PC-3 (cell line): ENCODE results near the gene TEX19. TPM values are rescaled to one million over a fixed set of nuclear protein-coding genes. Genes with fewer than 3 reads are reported as not detected.

ENCODE experiments used
- ATAC-seq: fragments of 200-7000 bp; cut with Tn5 transposase; 2 replicates; pipeline ENCODE4 v1.9.1; 2020; ENCODE audit warnings: mild to moderate bottlenecking, moderate library complexity
- BruUV-seq: library from RNA; stranded (reverse); fragments of 400-500 nt; replicated peaks from 2 replicates; lab custom pipeline; 2021; lab: Mats Ljungman, UMichigan
- CTCF ChIA-PET: fragments of 300-600 bp; sonication (Branson Sonifier 250); formaldehyde crosslinking; loops from one replicate; lab custom pipeline; 2022; ENCODE audit warnings: antibody characterized with exemption; lab: Charles Lee
- POLR2A ChIA-PET: fragments of 300-600 bp; sonication (Branson Sonifier 250); formaldehyde crosslinking; loops from one replicate; lab custom pipeline; 2022; ENCODE audit warnings: antibody characterized with exemption; ENCODE audit not compliant: unreplicated experiment; lab: Charles Lee
- DNase-seq: peaks from one replicate; pipeline ENCODE4 v3.0.0-alpha.2; 2015
- H2AFZ ChIP-seq: fragments of 300-600 bp; sonication (generic); 2 replicates; pipeline ENCODE4 v1.6.0; 2016; ENCODE audit warnings: antibody characterized with exemption, low read length
- H3F3A ChIP-seq: fragments of 300-600 bp; sonication (generic); one replicate; pipeline ENCODE4 v1.6.0; 2017; ENCODE audit warnings: antibody characterized with exemption, low read length, control low read depth, mild to moderate bottlenecking; ENCODE audit not compliant: unreplicated experiment
- H3K27ac ChIP-seq: fragments of 300-600 bp; sonication (generic); 2 replicates; pipeline ENCODE4 v1.5.1; 2016; ENCODE audit warnings: mild to moderate bottlenecking, low read length
- H3K27me3 ChIP-seq: fragments of 300-600 bp; sonication (generic); 2 replicates; pipeline ENCODE4 v1.6.1; 2016; ENCODE audit warnings: low read length, mixed read lengths
- H3K36me3 ChIP-seq: fragments of 300-600 bp; sonication (generic); 2 replicates; pipeline ENCODE4 v1.6.1; 2016; ENCODE audit warnings: low read depth, mixed run types, low read length, mixed read lengths
- H3K4me1 ChIP-seq: fragments of 300-600 bp; sonication (generic); 2 replicates; pipeline ENCODE4 v1.5.1; 2016; ENCODE audit warnings: low read length; ENCODE audit not compliant: insufficient read depth
- H3K4me2 ChIP-seq: fragments of 300-600 bp; sonication (generic); 2 replicates; pipeline ENCODE4 v1.6.0; 2016; ENCODE audit warnings: low read length
- H3K4me3 ChIP-seq: fragments of 300-600 bp; sonication (generic); 2 replicates; pipeline ENCODE4 v1.5.1; 2016; ENCODE audit warnings: mild to moderate bottlenecking, low read length, mixed read lengths
- H3K79me2 ChIP-seq: fragments of 300-600 bp; sonication (generic); 2 replicates; pipeline ENCODE4 v1.6.1; 2017; ENCODE audit warnings: low read length, mixed read lengths
- H3K9ac ChIP-seq: fragments of 300-600 bp; sonication (generic); 2 replicates; pipeline ENCODE4 v1.6.0; 2016; ENCODE audit warnings: mild to moderate bottlenecking, low read length
- H3K9me2 ChIP-seq: fragments of 300-600 bp; sonication (generic); replicated peaks from 2 replicates; pipeline ENCODE4 v1.6.1; 2016; ENCODE audit warnings: mixed run types, low read length, mixed read lengths
- H3K9me3 ChIP-seq: fragments of 300-600 bp; sonication (generic); 2 replicates; pipeline ENCODE4 v1.6.1; 2016; ENCODE audit warnings: low read length, mixed read lengths
- H4K20me1 ChIP-seq: fragments of 300-600 bp; sonication (generic); 2 replicates; pipeline ENCODE4 v1.6.1; 2016; ENCODE audit warnings: low read length, mixed read lengths
- EZH2 ChIP-seq: fragments of 300-600 bp; sonication (generic); IDR thresholded peaks from one replicate; pipeline ENCODE4 v1.6.1; 2017; ENCODE audit warnings: antibody characterized with exemption, mild to moderate bottlenecking, low read length; ENCODE audit not compliant: unreplicated experiment
- EZH2phosphoT487 ChIP-seq: fragments of 300-600 bp; sonication (generic); IDR thresholded peaks from 2 replicates; pipeline ENCODE4 v1.6.1; 2018; ENCODE audit warnings: mild to moderate bottlenecking, antibody characterized with exemption, low read length, borderline replicate concordance
- intact Hi-C: fragments of 100-400 bp; cut with micrococcal nuclease; formaldehyde crosslinking; loops from 2 replicates; pipeline ENCODE4 v1.9.0; 2023
- total RNA-seq: library from RNA; depleted of rRNA; stranded (reverse); fragments of >200 nt; gene quantifications from 2 replicates; pipeline ENCODE4 v1.2.3, GENCODE V29; 2014
- TF ChIP-seq, protein P1 (sequence below): fragments of 300-600 bp; sonication (generic); conservative IDR thresholded peaks from 2 replicates; pipeline ENCODE4 v1.5.1; 2017; ENCODE audit warnings: antibody characterized with exemption, low read depth, mild to moderate bottlenecking, low read length

Gene TEX19
- total RNA-seq, 1 experiment from 2014 or later: 1.2 TPM

DNA sequence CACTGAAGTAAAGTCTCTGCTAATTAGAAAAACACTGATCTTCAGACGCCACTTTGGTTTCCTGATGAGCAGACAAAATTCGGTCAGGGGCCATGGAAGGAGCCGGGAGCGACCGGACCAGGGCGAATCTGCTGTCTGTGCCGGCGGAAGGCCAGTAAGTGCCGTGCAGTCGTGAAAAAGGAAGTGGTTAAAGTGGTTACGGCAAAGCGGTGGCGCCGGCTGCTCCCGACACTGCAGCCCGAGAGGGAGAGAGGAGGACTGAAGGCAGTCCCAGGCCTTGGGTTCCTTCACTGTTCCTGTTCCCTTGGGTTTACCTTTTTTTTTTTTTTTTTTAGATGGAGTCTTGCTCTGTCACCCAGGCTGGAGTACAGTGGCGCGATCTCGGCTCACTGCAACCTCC is 41.8 kb downstream of the TEX19 start:
- Histone ChIP-seq H3K79me2 (no peaks in the 10 kb centered on the region), H3K9me2 (no peaks in the 10 kb centered on the region), H4K20me1 (no peaks in the 10 kb centered on the region), H3F3A (no peaks in the 10 kb centered on the region), H3K36me3 (peaks cover 2% of the 10 kb centered on the region), H3K27ac (no peak overlapping the region), H3K4me3 (no peak overlapping the region), H2AFZ (no peak overlapping the region), H3K9ac (no peak overlapping the region), H3K9me3 (no peaks in the 10 kb centered on the region), H3K27me3 (no peaks in the 10 kb centered on the region), H3K4me2 (no peak overlapping the region), H3K4me1 (no peaks in the 10 kb centered on the region)
- CTCF ChIA-PET: no interaction called here
- intact Hi-C loops: no loop called here
- TF ChIP-seq EZH2: no peak
- TF ChIP-seq, protein P1, sequence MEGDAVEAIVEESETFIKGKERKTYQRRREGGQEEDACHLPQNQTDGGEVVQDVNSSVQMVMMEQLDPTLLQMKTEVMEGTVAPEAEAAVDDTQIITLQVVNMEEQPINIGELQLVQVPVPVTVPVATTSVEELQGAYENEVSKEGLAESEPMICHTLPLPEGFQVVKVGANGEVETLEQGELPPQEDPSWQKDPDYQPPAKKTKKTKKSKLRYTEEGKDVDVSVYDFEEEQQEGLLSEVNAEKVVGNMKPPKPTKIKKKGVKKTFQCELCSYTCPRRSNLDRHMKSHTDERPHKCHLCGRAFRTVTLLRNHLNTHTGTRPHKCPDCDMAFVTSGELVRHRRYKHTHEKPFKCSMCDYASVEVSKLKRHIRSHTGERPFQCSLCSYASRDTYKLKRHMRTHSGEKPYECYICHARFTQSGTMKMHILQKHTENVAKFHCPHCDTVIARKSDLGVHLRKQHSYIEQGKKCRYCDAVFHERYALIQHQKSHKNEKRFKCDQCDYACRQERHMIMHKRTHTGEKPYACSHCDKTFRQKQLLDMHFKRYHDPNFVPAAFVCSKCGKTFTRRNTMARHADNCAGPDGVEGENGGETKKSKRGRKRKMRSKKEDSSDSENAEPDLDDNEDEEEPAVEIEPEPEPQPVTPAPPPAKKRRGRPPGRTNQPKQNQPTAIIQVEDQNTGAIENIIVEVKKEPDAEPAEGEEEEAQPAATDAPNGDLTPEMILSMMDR: no peak
- no peak for TF ChIP-seq EZH2phosphoT487
- BruUV-seq: no TSS peak
- POLR2A ChIA-PET: no interaction called here
- ATAC-seq: no peak
- DNase-seq: no peak

DNA sequence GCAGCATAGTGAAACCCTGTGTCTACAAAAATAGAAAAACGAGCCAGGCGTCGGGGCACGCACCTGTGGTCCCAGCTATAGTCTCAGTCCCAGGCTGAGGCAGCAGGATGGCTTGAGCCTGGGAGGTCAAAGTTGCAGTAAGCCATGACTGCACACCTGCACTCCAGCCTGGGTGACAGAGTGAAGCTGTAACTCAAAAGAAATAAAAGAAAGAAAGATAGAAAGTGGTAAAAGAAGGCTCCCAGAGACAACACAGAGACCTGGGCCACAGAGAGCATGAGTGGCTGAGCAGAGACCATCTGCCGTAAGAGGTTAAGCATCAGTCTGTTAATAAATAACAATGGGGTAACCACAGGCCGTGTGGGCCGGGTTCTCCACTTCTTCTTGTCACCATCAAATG is 43.8 kb downstream of the TEX19 start:
- no peaks in the 10 kb centered on the region for H3K79me2 ChIP-seq
- ATAC-seq (no peak), DNase-seq (no peak)
- no peak overlapping the region for H2AFZ ChIP-seq
- H3K4me2 ChIP-seq: no peak overlapping the region
- no TSS peak for BruUV-seq
- no peak for TF ChIP-seq EZH2
- TF ChIP-seq, protein P1: no peak
- TF ChIP-seq EZH2phosphoT487: no peak
- no peaks in the 10 kb centered on the region for H3K9me2 ChIP-seq
- H3K27ac ChIP-seq: no peak overlapping the region
- H3K36me3 ChIP-seq: peaks cover 2% of the 10 kb centered on the region
- ChIA-PET POLR2A (no interaction called here), CTCF (no interaction called here)
- no peak overlapping the region for H3K4me3 ChIP-seq
- H3K27me3 ChIP-seq: no peaks in the 10 kb centered on the region
- intact Hi-C loops: no loop called here
- no peaks in the 10 kb centered on the region for H3K4me1 ChIP-seq
- no peaks in the 10 kb centered on the region for H3K9me3 ChIP-seq
- H3K9ac ChIP-seq: no peak overlapping the region
- H4K20me1 ChIP-seq: no peaks in the 10 kb centered on the region
- H3F3A ChIP-seq: no peaks in the 10 kb centered on the region

DNA sequence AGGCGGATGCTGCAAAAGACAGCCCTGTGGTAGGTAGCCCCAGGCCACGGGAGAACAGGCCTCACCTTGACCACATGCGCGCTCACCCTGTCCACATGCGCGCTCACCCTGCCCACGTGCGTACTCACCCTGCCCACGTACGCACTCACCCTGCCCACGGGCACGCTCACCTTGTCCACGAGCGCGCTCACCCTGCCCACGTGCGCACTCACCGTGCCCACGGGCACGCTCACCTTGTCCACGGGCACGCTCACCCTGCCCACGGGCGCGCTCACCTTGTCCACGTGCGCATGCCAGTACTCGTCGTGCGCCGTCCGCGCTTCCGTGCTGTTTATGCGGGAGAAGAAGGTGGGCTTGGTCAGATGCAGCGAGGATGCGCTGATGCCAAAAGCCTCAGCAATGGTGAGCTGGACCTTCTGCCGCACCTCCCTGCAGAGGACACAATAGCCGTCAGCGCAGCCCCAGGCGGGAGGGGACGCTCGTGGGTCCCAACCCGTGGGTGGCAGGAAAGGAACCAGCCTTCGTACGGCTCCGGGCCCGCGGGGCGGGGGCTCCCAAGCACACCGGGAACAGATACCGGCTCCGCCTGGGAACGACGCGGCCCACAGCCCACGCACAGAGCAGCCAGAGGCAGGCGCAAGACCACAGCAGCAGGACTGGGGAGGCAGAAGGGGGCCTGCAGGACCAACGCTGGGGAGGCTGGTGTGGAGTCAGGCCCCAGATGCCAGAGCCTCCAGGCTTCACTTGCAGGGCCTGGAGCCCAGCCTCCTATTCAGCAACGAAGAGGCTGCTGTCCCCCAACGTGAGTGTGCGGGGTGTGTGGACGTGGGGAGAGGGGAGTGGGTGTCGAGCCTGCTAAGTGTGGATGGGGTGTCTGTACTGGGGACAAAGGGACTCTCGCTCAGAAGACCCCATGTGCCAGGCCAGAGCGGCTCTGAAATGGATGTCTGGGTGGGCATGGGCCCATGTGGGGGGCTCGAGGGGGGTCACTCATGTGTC is 44.9 kb downstream of the TEX19 start:
- H3K4me3 ChIP-seq: no peak overlapping the region
- no TSS peak for BruUV-seq
- H3K9me3 ChIP-seq: no peaks in the 10 kb centered on the region
- no peak overlapping the region for H3K27ac ChIP-seq
- DNase-seq (no peak), ATAC-seq (no peak)
- H3K9ac ChIP-seq: no peak overlapping the region
- no peaks in the 10 kb centered on the region for H3K4me1 ChIP-seq
- no peak overlapping the region for H2AFZ ChIP-seq
- CTCF ChIA-PET: no interaction called here
- no peaks in the 10 kb centered on the region for H3K9me2 ChIP-seq
- POLR2A ChIA-PET: interaction anchor here (0.6 kb wide), 1 partner anchor 162 kb away, joined by 8 read pairs; no protein-coding TSS in a partner anchor
- H4K20me1 ChIP-seq: no peaks in the 10 kb centered on the region
- H3K79me2 ChIP-seq: no peaks in the 10 kb centered on the region
- no peaks in the 10 kb centered on the region for H3F3A ChIP-seq
- no peak overlapping the region for H3K4me2 ChIP-seq
- intact Hi-C loops: no loop called here
- H3K36me3 ChIP-seq: peaks cover 2% of the 10 kb centered on the region
- no peaks in the 10 kb centered on the region for H3K27me3 ChIP-seq
- no peak for TF ChIP-seq EZH2phosphoT487
- no peak for TF ChIP-seq EZH2
- TF ChIP-seq, protein P1: no peak
